Dermis lymphatic vessel endothelial cell (primary cell): Measurements from ENCODE around the gene NKPD1. TPM values are rescaled to one million over a fixed set of nuclear protein-coding genes. Genes with fewer than 3 reads are reported as not detected.

Experiments
- total RNA-seq: library from RNA; depleted of rRNA; stranded (reverse); fragments of >200 nt; gene quantifications from 2 replicates; pipeline ENCODE4 v1.2.1, GENCODE V29; 2014

Gene NKPD1
- total RNA-seq, result 0.11 and 0.17 TPM in 2 replicates

GRCh38 chr19:45160870-45161737 lies at the start of gene NKPD1:
TSS of gene NKPD1 (minus strand) at chr19:45160982. CDS start at chr19:45160150, 832 bp downstream.

GRCh38 chr19:45178262-45179071 lies 17.7 kb upstream of the NKPD1 start, which contains the start of gene BLOC1S3:
TSS of gene BLOC1S3 (plus strand) at chr19:45178784. CDS start at chr19:45179297, 513 bp downstream.

GRCh38 chr19:45177817-45178261 lies 17.1 kb upstream of the NKPD1 start, which contains the start of gene TRAPPC6A:
TSS of gene TRAPPC6A (minus strand) at chr19:45178237. CDS start at chr19:45178218, 19 bp downstream.

Other genes starting within 250 kb of the NKPD1 start
- gene APOC1, start 246.4 kb downstream of the NKPD1 start, total RNA-seq, result 1.5 and 3.0 TPM in 2 replicates
- not detected in 2 replicates for gene APOC4, start 218.7 kb downstream of the NKPD1 start, total RNA-seq
- gene APOC2, start 214.9 kb downstream of the NKPD1 start, total RNA-seq, result not detected in 2 replicates
- gene CLPTM1, start 205.6 kb downstream of the NKPD1 start, total RNA-seq, result 29.1 and 29.2 TPM in 2 replicates
- 6.7 and 7.8 TPM in 2 replicates for gene RELB, start 159.5 kb downstream of the NKPD1 start, total RNA-seq
- gene CLASRP, start 121.9 kb downstream of the NKPD1 start, total RNA-seq, result 7.9 and 9.2 TPM in 2 replicates
- gene ZNF296, start 84.5 kb downstream of the NKPD1 start, total RNA-seq, result under 0.01 TPM in 1 of 2 replicates, not detected in the other
- 12.2 and 17.6 TPM in 2 replicates for gene GEMIN7, start 81.7 kb downstream of the NKPD1 start, total RNA-seq
- gene PPP1R37, start 67.8 kb downstream of the NKPD1 start, total RNA-seq, result 17.2 and 22.2 TPM in 2 replicates
- gene TRAPPC6A, start 17.3 kb upstream of the NKPD1 start, total RNA-seq, result 40.7 and 44.5 TPM in 2 replicates
- gene BLOC1S3, start 17.8 kb upstream of the NKPD1 start, total RNA-seq, result 2.3 and 3.3 TPM in 2 replicates
- 0.54 and 1.3 TPM in 2 replicates for gene EXOC3L2, start 84.4 kb upstream of the NKPD1 start, total RNA-seq
- 14.7 and 15.1 TPM in 2 replicates for gene MARK4, start 90.3 kb upstream of the NKPD1 start, total RNA-seq
- gene CKM, start 161.9 kb upstream of the NKPD1 start, total RNA-seq, result not detected in 2 replicates
- gene KLC3, start 179.8 kb upstream of the NKPD1 start, total RNA-seq, result 0.43 TPM in 2 replicates
- 10.5 and 13.1 TPM in 2 replicates for gene ERCC2, start 209.6 kb upstream of the NKPD1 start, total RNA-seq
- 8.4 and 14.7 TPM in 2 replicates for gene PPP1R13L, start 244.1 kb upstream of the NKPD1 start, total RNA-seq
- gene POLR1G, start 245.7 kb upstream of the NKPD1 start, total RNA-seq, result 5.6 and 7.1 TPM in 2 replicates